ENCODE results near the gene SACM1L.
A peak's percentile ranks its signal among the peaks of the same experiment; 100 is the strongest.

The SACM1L gene

DNA sequence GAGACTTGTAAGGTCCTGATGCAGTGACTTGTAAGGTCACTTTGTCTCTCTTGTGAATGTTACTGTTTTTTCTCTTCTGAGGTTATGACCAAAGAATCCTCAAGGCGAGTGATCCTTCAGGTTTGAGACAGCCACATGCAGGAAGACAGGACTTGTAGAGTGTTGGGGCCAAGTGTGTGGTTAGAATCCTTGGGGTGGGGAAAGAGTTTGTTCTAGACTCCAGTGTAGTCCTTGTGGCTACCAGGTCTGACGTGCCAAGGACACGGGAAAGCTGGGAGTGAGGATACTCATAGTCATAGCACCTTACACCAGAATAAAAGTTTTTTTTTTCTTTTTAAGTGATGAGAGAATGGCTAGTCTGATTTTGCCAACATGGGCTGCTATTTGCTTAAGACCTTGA, 7.3 kb upstream of the SACM1L start:
- DNase-seq: no peak
- no peak overlapping the region for H2BK5ac ChIP-seq (ENCODE audit: low read depth, low read length, poor library complexity)
- H4K12ac ChIP-seq (ENCODE audit: low read depth, low read length): no peak overlapping the region
- peaks cover 0 to 4% of the 10 kb centered on the region in 2 experiments for H3K36me3 ChIP-seq (ENCODE audit: control insufficient read depth in 1 of 2, insufficient read depth in 2 of 2, low read length in 2 of 2)
- H2BK120ac ChIP-seq (ENCODE audit: insufficient read depth, low read length, poor library complexity): no peak overlapping the region
- no peaks in the 10 kb centered on the region for H3K27me3 ChIP-seq (ENCODE audit: insufficient read depth, low read length)
- no peak overlapping the region for H3K18ac ChIP-seq (ENCODE audit: low read length)
- no peaks in the 10 kb centered on the region for H3K9me3 ChIP-seq (ENCODE audit: insufficient read depth, low read depth, low read length)
- H3K9ac ChIP-seq (ENCODE audit: low read length): no peak overlapping the region
- no peak overlapping the region for H3K23ac ChIP-seq (ENCODE audit: low read length)
- no peak overlapping the region for H3K4me2 ChIP-seq (ENCODE audit: low read length)
- no peak overlapping the region for H3K14ac ChIP-seq (ENCODE audit: low read length)
- H3K4ac ChIP-seq (ENCODE audit: low read depth, low read length): no peak overlapping the region
- H2AK5ac ChIP-seq (ENCODE audit: low read length): no peak overlapping the region
- WGBS (ENCODE audit: extremely low coverage, insufficient coverage, insufficient read length): no CpG with 5 or more reads among the region's 3 CpGs
- H2AFZ ChIP-seq (ENCODE audit: insufficient read depth, low read length, poor library complexity): no peak overlapping the region
- H3K79me2 ChIP-seq (ENCODE audit: control insufficient read depth, insufficient read depth, low read length, poor library complexity): no peaks in the 10 kb centered on the region
- no peak overlapping the region for H4K91ac ChIP-seq (ENCODE audit: low read depth, low read length)
- H4K8ac ChIP-seq (ENCODE audit: low read depth, low read length): no peak overlapping the region
- H3K79me1 ChIP-seq (ENCODE audit: low read length): peaks cover 11% of the 10 kb centered on the region
- H3K27ac ChIP-seq (ENCODE audit: low read depth, low read length): no peak overlapping the region
- peaks cover 22 to 30% of the 10 kb centered on the region in 2 experiments for H3K4me1 ChIP-seq (ENCODE audit: control insufficient read depth in 1 of 2, insufficient read depth in 2 of 2, low read length in 2 of 2)
- no peak overlapping the region for H3K4me3 ChIP-seq (ENCODE audit: low read depth, low read length)
- no peak overlapping the region for H2BK12ac ChIP-seq (ENCODE audit: low read length)

DNA sequence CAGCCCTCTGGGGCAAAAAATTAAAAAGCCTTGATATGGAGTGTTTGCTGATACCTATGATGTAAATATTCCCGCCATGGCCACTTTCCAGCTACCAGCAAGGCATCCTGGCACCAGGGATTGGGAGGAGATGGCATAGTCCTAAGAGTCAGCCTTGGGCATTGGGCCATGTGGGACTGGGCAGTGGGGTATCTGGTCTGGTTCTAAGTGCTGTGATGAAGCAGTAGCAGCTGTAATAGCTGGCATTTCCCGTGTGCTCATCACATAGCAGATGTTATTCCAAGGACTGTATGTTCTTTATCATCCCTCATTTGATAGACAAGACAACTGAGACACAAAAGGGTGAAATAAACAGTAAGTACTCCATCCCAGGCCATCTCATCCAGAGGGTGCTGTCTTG, 6.9 kb upstream of the SACM1L start:
- Histone ChIP-seq H2BK120ac (ENCODE audit: insufficient read depth, low read length, poor library complexity) (no peak overlapping the region), H3K4me3 (ENCODE audit: low read depth, low read length) (no peak overlapping the region), H3K79me2 (ENCODE audit: control insufficient read depth, insufficient read depth, low read length, poor library complexity) (no peaks in the 10 kb centered on the region), H3K14ac (ENCODE audit: low read length) (no peak overlapping the region), H2BK12ac (ENCODE audit: low read length) (no peak overlapping the region), H3K27me3 (ENCODE audit: insufficient read depth, low read length) (no peaks in the 10 kb centered on the region), H2AFZ (ENCODE audit: insufficient read depth, low read length, poor library complexity) (no peak overlapping the region), H3K36me3 (ENCODE audit: control insufficient read depth in 1 of 2, insufficient read depth in 2 of 2, low read length in 2 of 2) (peaks cover 0 to 4% of the 10 kb centered on the region in 2 experiments), H3K4me2 (ENCODE audit: low read length) (no peak overlapping the region), H3K9ac (ENCODE audit: low read length) (no peak overlapping the region), H3K18ac (ENCODE audit: low read length) (no peak overlapping the region), H4K91ac (ENCODE audit: low read depth, low read length) (no peak overlapping the region), H4K12ac (ENCODE audit: low read depth, low read length) (no peak overlapping the region), H3K27ac (ENCODE audit: low read depth, low read length) (no peak overlapping the region), H3K9me3 (ENCODE audit: insufficient read depth, low read depth, low read length) (no peaks in the 10 kb centered on the region), H3K23ac (ENCODE audit: low read length) (no peak overlapping the region), H3K4ac (ENCODE audit: low read depth, low read length) (no peak overlapping the region), H3K79me1 (ENCODE audit: low read length) (peaks cover 10% of the 10 kb centered on the region), H2AK5ac (ENCODE audit: low read length) (no peak overlapping the region), H3K4me1 (ENCODE audit: control insufficient read depth in 1 of 2, insufficient read depth in 2 of 2, low read length in 2 of 2) (peaks cover 19 to 28% of the 10 kb centered on the region in 2 experiments), H4K8ac (ENCODE audit: low read depth, low read length) (no peak overlapping the region), H2BK5ac (ENCODE audit: low read depth, low read length, poor library complexity) (no peak overlapping the region)
- DNase-seq: no peak
- no CpG with 5 or more reads among the region's 2 CpGs for WGBS (ENCODE audit: extremely low coverage, insufficient coverage, insufficient read length)

- H3K9ac ChIP-seq (ENCODE audit: low read length): no peak overlapping the region
- WGBS (ENCODE audit: extremely low coverage, insufficient coverage, insufficient read length): no CpG with 5 or more reads among the region's 5 CpGs
- H2BK5ac ChIP-seq (ENCODE audit: low read depth, low read length, poor library complexity): no peak overlapping the region
- no peak overlapping the region for H3K27ac ChIP-seq (ENCODE audit: low read depth, low read length)
- no peak overlapping the region for H2AK5ac ChIP-seq (ENCODE audit: low read length)
- no peaks in the 10 kb centered on the region for H3K79me2 ChIP-seq (ENCODE audit: control insufficient read depth, insufficient read depth, low read length, poor library complexity)
- no peak overlapping the region for H3K4me2 ChIP-seq (ENCODE audit: low read length)
- no peak overlapping the region for H4K12ac ChIP-seq (ENCODE audit: low read depth, low read length)
- H3K27me3 ChIP-seq (ENCODE audit: insufficient read depth, low read length): no peaks in the 10 kb centered on the region
- H3K9me3 ChIP-seq (ENCODE audit: insufficient read depth, low read depth, low read length): no peaks in the 10 kb centered on the region
- no peak overlapping the region for H4K91ac ChIP-seq (ENCODE audit: low read depth, low read length)
- no peak overlapping the region for H3K14ac ChIP-seq (ENCODE audit: low read length)
- H3K4me1 ChIP-seq (ENCODE audit: control insufficient read depth in 1 of 2, insufficient read depth in 2 of 2, low read length in 2 of 2): peaks cover 16 to 28% of the 10 kb centered on the region in 2 experiments
- peaks cover 0 to 4% of the 10 kb centered on the region in 2 experiments for H3K36me3 ChIP-seq (ENCODE audit: control insufficient read depth in 1 of 2, insufficient read depth in 2 of 2, low read length in 2 of 2)
- no peak overlapping the region for H2BK12ac ChIP-seq (ENCODE audit: low read length)
- no peak overlapping the region for H2AFZ ChIP-seq (ENCODE audit: insufficient read depth, low read length, poor library complexity)
- DNase-seq: no peak
- no peak overlapping the region for H2BK120ac ChIP-seq (ENCODE audit: insufficient read depth, low read length, poor library complexity)
- peaks cover 10% of the 10 kb centered on the region for H3K79me1 ChIP-seq (ENCODE audit: low read length)
- no peak overlapping the region for H3K23ac ChIP-seq (ENCODE audit: low read length)
- H4K8ac ChIP-seq (ENCODE audit: low read depth, low read length): no peak overlapping the region
- no peak overlapping the region for H3K18ac ChIP-seq (ENCODE audit: low read length)
- H3K4me3 ChIP-seq (ENCODE audit: low read depth, low read length): no peak overlapping the region
- H3K4ac ChIP-seq (ENCODE audit: low read depth, low read length): no peak overlapping the region
Measured at GRCh38 chr3:45682786-45683185, 6.4 kb upstream of the SACM1L start.

- WGBS (ENCODE audit: extremely low coverage, insufficient coverage, insufficient read length): no CpG with 5 or more reads among the region's 13 CpGs
Measured at GRCh38 chr3:45683417-45684326, 5.5 kb upstream of the SACM1L start.

More at GRCh38 chr3:45683417-45684326, 5.5 kb upstream of the SACM1L start:
- peak overlapping the region; percentile 70 for H2AK5ac ChIP-seq (ENCODE audit: low read length)
- no peak overlapping the region for H3K9ac ChIP-seq (ENCODE audit: low read length)
- no peak overlapping the region for H2BK120ac ChIP-seq (ENCODE audit: insufficient read depth, low read length, poor library complexity)
- no peak overlapping the region for H3K27ac ChIP-seq (ENCODE audit: low read depth, low read length)
- H3K36me3 ChIP-seq (ENCODE audit: control insufficient read depth in 1 of 2, insufficient read depth in 2 of 2, low read length in 2 of 2): peaks cover 0 to 2% of the 10 kb centered on the region in 2 experiments
- no peak overlapping the region for H2AFZ ChIP-seq (ENCODE audit: insufficient read depth, low read length, poor library complexity)
- H3K18ac ChIP-seq (ENCODE audit: low read length): no peak overlapping the region
- no peak overlapping the region for H3K4me2 ChIP-seq (ENCODE audit: low read length)
- H3K14ac ChIP-seq (ENCODE audit: low read length): no peak overlapping the region
- H3K4me1 ChIP-seq (ENCODE audit: control insufficient read depth in 1 of 2, insufficient read depth in 2 of 2, low read length in 2 of 2): peaks cover 10 to 21% of the 10 kb centered on the region in 2 experiments
- no peak overlapping the region for H4K12ac ChIP-seq (ENCODE audit: low read depth, low read length)
- no peak overlapping the region for H3K23ac ChIP-seq (ENCODE audit: low read length)
- H3K79me2 ChIP-seq (ENCODE audit: control insufficient read depth, insufficient read depth, low read length, poor library complexity): no peaks in the 10 kb centered on the region
- H2BK5ac ChIP-seq (ENCODE audit: low read depth, low read length, poor library complexity): no peak overlapping the region
- peak overlapping the region; percentile 24 for H4K8ac ChIP-seq (ENCODE audit: low read depth, low read length)
- H2BK12ac ChIP-seq (ENCODE audit: low read length): no peak overlapping the region
- no peaks in the 10 kb centered on the region for H3K9me3 ChIP-seq (ENCODE audit: insufficient read depth, low read depth, low read length)
- no peak for DNase-seq
- H4K91ac ChIP-seq (ENCODE audit: low read depth, low read length): no peak overlapping the region
- no peak overlapping the region for H3K4me3 ChIP-seq (ENCODE audit: low read depth, low read length)
- H3K79me1 ChIP-seq (ENCODE audit: low read length): peaks cover 5% of the 10 kb centered on the region
- H3K27me3 ChIP-seq (ENCODE audit: insufficient read depth, low read length): no peaks in the 10 kb centered on the region
- no peak overlapping the region for H3K4ac ChIP-seq (ENCODE audit: low read depth, low read length)

Measured in trophoblast cell (in vitro differentiated cells and primary cell).